Keratinocyte (primary cell): Measurements from ENCODE around the gene GCH1. TPM values are rescaled to one million over a fixed set of nuclear protein-coding genes. Genes with fewer than 3 reads are reported as not detected.

ENCODE experiments used
- DNase-seq: peaks from one replicate; pipeline ENCODE4 v3.0.0-alpha.2; 2011; ENCODE audit warnings: low read depth, missing footprints, low spot score
- FAIRE-seq: peaks from 2 replicates; lab custom pipeline; 2011; peaks lifted over from hg19 to GRCh38; lab: Jason Lieb, UNC
- H2AFZ ChIP-seq: 2 replicates; pipeline ENCODE4 v1.6.0; 2012; ENCODE audit warnings: low read length, control low read depth, inconsistent platforms; ENCODE audit not compliant: control insufficient read depth
- H3K27ac ChIP-seq: 2 replicates; pipeline ENCODE4 v1.5.1; 2011; ENCODE audit warnings: low read length; ENCODE audit not compliant: control insufficient read depth, insufficient read depth
- H3K27me3 ChIP-seq: 3 replicates; pipeline ENCODE4 v1.6.0; 2011; ENCODE audit warnings: low read length; ENCODE audit not compliant: control insufficient read depth, insufficient read depth; ENCODE audit errors: extremely low read depth
- H3K36me3 ChIP-seq, 2 experiments: 2 replicates in 1 of 2; 3 replicates in 1 of 2; pipeline ENCODE4 v1.5.1; 2011; ENCODE audit warnings: low read length in 2 of 2, mild to moderate bottlenecking in 1 of 2; ENCODE audit not compliant: control insufficient read depth in 2 of 2, insufficient read depth in 2 of 2; ENCODE audit errors: extremely low read depth in 1 of 2
- H3K4me1 ChIP-seq: 3 replicates; pipeline ENCODE4 v1.5.1; 2011; ENCODE audit warnings: low read length; ENCODE audit not compliant: control insufficient read depth, insufficient read depth; ENCODE audit errors: extremely low read depth
- H3K4me2 ChIP-seq: 3 replicates; pipeline ENCODE4 v1.6.0; 2011; ENCODE audit warnings: low read depth, low read length; ENCODE audit not compliant: control insufficient read depth, insufficient read depth; ENCODE audit errors: extremely low read depth
- H3K4me3 ChIP-seq, 3 experiments: fragments of 200-600 bp in 1 of 3; sonication (generic) in 1 of 3; 2 replicates in 2 of 3; 3 replicates in 1 of 3; pipeline ENCODE4 v1.5.1; 2011 to 2016; ENCODE audit warnings: low read length in 3 of 3, mild to moderate bottlenecking in 3 of 3, control low read depth in 2 of 3, inconsistent platforms in 1 of 3, low read depth in 1 of 3, mixed read lengths in 1 of 3, mixed run types in 1 of 3, moderate library complexity in 1 of 3; ENCODE audit not compliant: control insufficient read depth in 2 of 3, insufficient read depth in 2 of 3; ENCODE audit errors: extremely low read depth in 1 of 3
- H3K79me2 ChIP-seq: 2 replicates; pipeline ENCODE4 v1.6.0; 2012; ENCODE audit warnings: low read length; ENCODE audit not compliant: control insufficient read depth, insufficient read depth
- H3K9ac ChIP-seq: 3 replicates; pipeline ENCODE4 v1.6.0; 2011; ENCODE audit warnings: low read length; ENCODE audit not compliant: control insufficient read depth, insufficient read depth; ENCODE audit errors: extremely low read depth
- H3K9me1 ChIP-seq: 3 replicates; pipeline ENCODE4 v1.6.0; 2011; ENCODE audit warnings: low read length; ENCODE audit not compliant: control insufficient read depth, insufficient read depth; ENCODE audit errors: extremely low read depth
- H3K9me3 ChIP-seq: 2 replicates; pipeline ENCODE4 v1.5.1; 2012; ENCODE audit warnings: low read depth, low read length; ENCODE audit not compliant: control insufficient read depth
- H4K20me1 ChIP-seq: 3 replicates; pipeline ENCODE4 v1.6.0; 2011; ENCODE audit warnings: low read length; ENCODE audit not compliant: control insufficient read depth, insufficient read depth; ENCODE audit errors: extremely low read depth
- CTCF ChIP-seq, 3 experiments: IDR thresholded peaks in 1 of 3; conservative IDR thresholded peaks in 1 of 3; optimal IDR thresholded peaks in 1 of 3; 2 replicates in 2 of 3; 3 replicates in 1 of 3; pipeline versions ENCODE3 to v1.5.1; 2011; ENCODE audit warnings: low read length in 3 of 3, mild to moderate bottlenecking in 3 of 3, moderate library complexity in 2 of 3, control low read depth in 1 of 3, inconsistent platforms in 1 of 3; ENCODE audit not compliant: insufficient read depth in 2 of 3; ENCODE audit errors: extremely low read depth in 1 of 3
- EZH2 ChIP-seq: IDR thresholded peaks from one replicate; pipeline ENCODE4 v1.6.1; 2012; ENCODE audit warnings: inconsistent platforms, mild to moderate bottlenecking, low read length, moderate library complexity
- dilution Hi-C: fragments of 300-500 bp; cut with MboI; formaldehyde crosslinking; loops from one replicate; pipeline ENCODE4 v1.7.0; 2020; ENCODE audit warnings: low sequenced_read_pairs; ENCODE audit not compliant: extremely low pct_ligation_motif_present
- polyA plus RNA-seq, 5 experiments: library from polyadenylated mRNA; depleted of rRNA in 3 of 5; stranded (reverse) in 3 of 5; stranded (forward) in 1 of 5; unstranded in 1 of 5; fragments of >200 nt; gene quantifications; 1 replicate in 1 of 5; 2 replicates in 3 of 5; 3 replicates in 1 of 5; pipeline versions ENCODE4 v1.2.1 to v1.2.3, GENCODE V29; 2011 to 2012; ENCODE audit warnings: missing spikeins in 2 of 5, low read depth in 1 of 5, low replicate concordance in 1 of 5

Gene GCH1
- polyA plus RNA-seq, 1 donor (not counting 4 experiments of a cell fraction or from before 2014, with no cell fraction given): 3.4 TPM

GRCh38 chr14:54931101-54931500 lies 28.5 kb upstream of the GCH1 start:
- TF ChIP-seq CTCF (optimal IDR thresholded peaks at IDR 0.05 in 1 of 3, IDR thresholded peaks at IDR 0.05 in 1 of 3, conservative IDR thresholded peaks at IDR 0.05 in 1 of 3; ENCODE audit: extremely low read depth in 1 of 3, insufficient read depth in 2 of 3, low read length in 3 of 3): no peak
- no peak for TF ChIP-seq EZH2
- H3K27ac ChIP-seq: no peak overlapping the region
- H4K20me1 ChIP-seq: no peaks in the 10 kb centered on the region
- H2AFZ ChIP-seq: no peak overlapping the region
- no peak overlapping the region for H3K4me2 ChIP-seq
- no peaks in the 10 kb centered on the region for H3K79me2 ChIP-seq
- DNase-seq (no peak), FAIRE-seq (no peak)
- H3K36me3 ChIP-seq: no peaks in the 10 kb centered on the region
- H3K27me3 ChIP-seq: no peaks in the 10 kb centered on the region
- no peaks in the 10 kb centered on the region for H3K9me1 ChIP-seq
- no peak overlapping the region for H3K4me3 ChIP-seq
- no peaks in the 10 kb centered on the region for H3K9me3 ChIP-seq
- H3K4me1 ChIP-seq: no peaks in the 10 kb centered on the region
- H3K9ac ChIP-seq: no peak overlapping the region
- dilution Hi-C loops: no loop called here

- Histone ChIP-seq H3K27ac (no peak overlapping the region), H3K9me1 (no peaks in the 10 kb centered on the region), H3K27me3 (no peaks in the 10 kb centered on the region), H2AFZ (no peak overlapping the region), H3K36me3 (no peaks in the 10 kb centered on the region), H3K4me1 (no peaks in the 10 kb centered on the region), H3K79me2 (no peaks in the 10 kb centered on the region), H3K9me3 (no peaks in the 10 kb centered on the region), H3K4me3 (no peak overlapping the region), H3K9ac (no peak overlapping the region), H3K4me2 (no peak overlapping the region), H4K20me1 (no peaks in the 10 kb centered on the region)
- TF ChIP-seq EZH2: no peak
- TF ChIP-seq CTCF (optimal IDR thresholded peaks at IDR 0.05 in 1 of 3, IDR thresholded peaks at IDR 0.05 in 1 of 3, conservative IDR thresholded peaks at IDR 0.05 in 1 of 3; ENCODE audit: extremely low read depth in 1 of 3, insufficient read depth in 2 of 3, low read length in 3 of 3): no peak
- dilution Hi-C loops: no loop called here
- DNase-seq: no peak
- FAIRE-seq: no peak
Observed at GRCh38 chr14:54929556-54929955, 26.9 kb upstream of the GCH1 start.
